Suprapubic skin (tissue), 4 donors: ENCODE results near the gene ASCC1. TPM values are rescaled to one million over a fixed set of nuclear protein-coding genes. Genes with fewer than 3 reads are reported as not detected.

ENCODE experiments used
- DNase-seq, 2 donors: peaks; one replicate each; pipeline ENCODE4 v3.0.0-alpha.2; 2019; ENCODE audit warnings: low spot score in 2 of 2
- H3K27ac ChIP-seq: fragments of 200-600 bp; sonication (generic); one replicate; pipeline ENCODE4 v1.5.1; 2019
- H3K27me3 ChIP-seq: fragments of 200-600 bp; sonication (generic); one replicate; pipeline ENCODE4 v1.5.1; 2019
- H3K36me3 ChIP-seq: fragments of 200-600 bp; sonication (generic); one replicate; pipeline ENCODE4 v1.5.1; 2019
- H3K4me1 ChIP-seq: fragments of 200-600 bp; sonication (generic); one replicate; pipeline ENCODE4 v1.5.1; 2019
- H3K4me3 ChIP-seq: fragments of 200-600 bp; sonication (generic); one replicate; pipeline ENCODE4 v1.5.1; 2019; ENCODE audit warnings: mild to moderate bottlenecking
- H3K9me3 ChIP-seq: fragments of 200-600 bp; sonication (generic); one replicate; pipeline ENCODE4 v1.5.1; 2019
- CTCF ChIP-seq, 2 donors: fragments of 200-600 bp in 1 of 2; fragments of 450-650 bp in 1 of 2; sonication (generic) in 1 of 2; IDR thresholded peaks; one replicate each; pipeline ENCODE4 v1.5.1; 2016 to 2019; ENCODE audit warnings: antibody characterized with exemption in 2 of 2, mild to moderate bottlenecking in 1 of 2, moderate library complexity in 1 of 2
- EP300 ChIP-seq: sonication (generic); formaldehyde crosslinking; IDR thresholded peaks from one replicate; pipeline ENCODE4 v1.6.1; 2017; ENCODE audit warnings: antibody characterized with exemption
- POLR2A ChIP-seq, 2 donors: fragments of 450-650 bp; IDR thresholded peaks; one replicate each; pipeline ENCODE4 v1.6.1; 2017; ENCODE audit warnings: antibody characterized with exemption in 2 of 2, mild to moderate bottlenecking in 2 of 2, moderate library complexity in 2 of 2
- POLR2AphosphoS5 ChIP-seq, 3 donors: sonication (generic); formaldehyde crosslinking; IDR thresholded peaks; one replicate each; pipeline ENCODE4 v1.6.1; 2017; ENCODE audit warnings: antibody characterized with exemption in 3 of 3
- WGBS: methylation state at CpG from one replicate; pipeline ENCODE4 v1.1.5; 2018; 5-methylcytosine and 5-hydroxymethylcytosine counted together
- total RNA-seq, 4 donors: library from RNA; depleted of rRNA; stranded (reverse); fragments of >200 nt; gene quantifications; one replicate each; pipeline ENCODE4 v1.1.0, GENCODE V29; 2016

ASCC1 gene
- total RNA-seq, 4 donors from 2014 or later = 20.2 to 31.7 (median 21.2) TPM

- Histone ChIP-seq H3K36me3 (no peaks in the 10 kb centered on the region), H3K9me3 (no peaks in the 10 kb centered on the region), H3K27ac (no peak overlapping the region), H3K4me1 (peaks cover 11% of the 10 kb centered on the region), H3K4me3 (no peak overlapping the region), H3K27me3 (no peaks in the 10 kb centered on the region)
- 99% methylated on average over 5 of the region's 5 CpGs for WGBS
- DNase-seq = no peak
- TF ChIP-seq EP300 = no peak
- no peak for TF ChIP-seq CTCF (IDR thresholded peaks at IDR 0.05)
- TF ChIP-seq POLR2A (IDR thresholded peaks at IDR 0.05) = no peak
- TF ChIP-seq POLR2AphosphoS5 (IDR thresholded peaks at IDR 0.05) = no peak
Observed at GRCh38 chr10:72049969-72050781, 165.9 kb downstream of the ASCC1 start.

GRCh38 chr10:72049472-72049871 is 166.6 kb downstream of the ASCC1 start:
- no peak overlapping the region for H3K4me3 ChIP-seq
- no peaks in the 10 kb centered on the region for H3K9me3 ChIP-seq
- DNase-seq = no peak
- H3K4me1 ChIP-seq = peaks cover 18% of the 10 kb centered on the region
- H3K36me3 ChIP-seq = no peaks in the 10 kb centered on the region
- H3K27ac ChIP-seq = no peak overlapping the region
- no peaks in the 10 kb centered on the region for H3K27me3 ChIP-seq
- TF ChIP-seq POLR2AphosphoS5 (IDR thresholded peaks at IDR 0.05) = no peak
- no peak for TF ChIP-seq CTCF (IDR thresholded peaks at IDR 0.05)
- TF ChIP-seq EP300 = no peak
- TF ChIP-seq POLR2A (IDR thresholded peaks at IDR 0.05) = no peak
- 95% methylated on average over 1 of the region's 1 CpG for WGBS

- Histone ChIP-seq H3K27me3 (no peaks in the 10 kb centered on the region), H3K9me3 (no peaks in the 10 kb centered on the region), H3K4me3 (no peak overlapping the region), H3K36me3 (no peaks in the 10 kb centered on the region), H3K4me1 (peaks cover 21% of the 10 kb centered on the region), H3K27ac (no peak overlapping the region)
- TF ChIP-seq CTCF (IDR thresholded peaks at IDR 0.05) (peak; percentile 99), POLR2AphosphoS5 (IDR thresholded peaks at IDR 0.05) (peak in 2 of 3 donors; percentile 46 to 81), POLR2A (IDR thresholded peaks at IDR 0.05) (no peak), EP300 (no peak)
- DNase-seq = peak; percentile 93 to 95
- 32% methylated on average over 11 of the region's 12 CpGs for WGBS
Observed at GRCh38 chr10:72048450-72049124, 167.5 kb downstream of the ASCC1 start.

Other genes with a start within 250 kb of the ASCC1 start
- 1 to 10 TPM; 1.5 to 3.7 (median 1.8) TPM for gene SPOCK2, start 127.7 kb downstream of the ASCC1 start, total RNA-seq
- 10 to 100 TPM; 57.0 to 83.2 (median 69.3) TPM for gene ANAPC16, start 264 bp downstream of the ASCC1 start, total RNA-seq
- 100 to 1,000 TPM; 170 to 246 (median 225) TPM for gene DDIT4, start 57.6 kb upstream of the ASCC1 start, total RNA-seq
- 10 to 100 TPM; 44.0 to 61.8 (median 46.7) TPM for gene DNAJB12, start 138.6 kb upstream of the ASCC1 start, total RNA-seq